HG03159 (cell line): ENCODE results near the gene OR5B2.
A peak's percentile ranks its signal among the peaks of the same experiment; 100 is the strongest.
"Not testable (repeated sequence)": the region's sequence is repeated elsewhere in the genome, so short reads cannot be mapped to it uniquely, and the experiment has no call there.

Experiments used
- ATAC-seq: cut with Tn5 transposase; IDR thresholded peaks from one replicate; pipeline ENCODE4 v1.9.1; 2021; ENCODE audit warnings: mild to moderate bottlenecking, moderate library complexity; ENCODE audit not compliant: unreplicated experiment

Gene OR5B2

GRCh38 chr11:58428021-58428420 lies at the start of gene OR5B2:
TSS of gene OR5B2 (minus strand) at chr11:58428121. CDS start at chr11:58423261, 4,860 bp downstream.
- no peak for ATAC-seq

DNA sequence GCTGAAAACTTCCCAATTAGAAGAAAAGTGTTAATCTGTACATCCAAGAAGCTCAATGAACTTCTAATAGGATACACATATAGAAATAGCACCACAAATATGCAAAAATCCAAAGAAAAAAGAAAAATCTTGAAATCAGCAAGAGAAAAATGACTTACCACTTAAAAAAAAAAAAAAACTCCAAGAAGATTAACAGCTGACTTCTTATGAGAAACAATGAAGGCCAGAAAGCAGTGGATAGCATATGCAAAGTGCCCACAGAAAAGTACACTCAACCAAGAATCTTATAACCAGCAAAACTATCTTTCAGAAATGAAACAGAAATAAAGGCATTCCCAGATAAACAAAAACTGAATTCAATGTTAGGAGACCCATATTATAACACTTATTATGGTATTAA lies 44.0 kb upstream of the OR5B2 start:
- no peak for ATAC-seq

DNA sequence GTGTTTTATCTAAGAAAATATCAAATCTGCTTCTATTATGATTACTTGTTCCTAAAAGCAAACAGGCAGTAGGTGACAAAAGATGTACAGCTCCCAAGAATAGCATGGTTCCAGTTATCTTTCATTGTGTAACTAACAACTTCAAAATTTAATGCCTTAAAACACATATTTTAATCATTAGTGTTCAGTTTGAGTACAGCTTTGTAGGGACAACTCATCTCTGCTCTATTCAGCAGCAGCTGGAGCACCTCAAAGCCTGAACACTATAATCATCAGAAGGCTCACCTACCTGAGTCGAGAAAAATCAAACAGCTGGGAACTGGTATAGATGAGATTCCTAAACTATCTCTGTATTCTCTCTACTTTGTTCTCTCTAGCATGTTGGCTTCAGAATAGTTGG lies 38.4 kb upstream of the OR5B2 start:
- ATAC-seq: no peak

GRCh38 chr11:58465690-58466089 lies 37.8 kb upstream of the OR5B2 start:
- ATAC-seq: no peak

- ATAC-seq: no peak
Observed at GRCh38 chr11:58451585-58451984, 23.7 kb upstream of the OR5B2 start.

- no peak for ATAC-seq
Observed at GRCh38 chr11:58446294-58446693, 18.4 kb upstream of the OR5B2 start.

GRCh38 chr11:58444300-58444699 lies 16.4 kb upstream of the OR5B2 start:
- ATAC-seq: no peak

GRCh38 chr11:58442136-58442535 lies 14.2 kb upstream of the OR5B2 start, which contains the start of gene OR5B12:
TSS of gene OR5B12 (minus strand) at chr11:58442236. CDS start at chr11:58440151, 2,085 bp downstream.
- ATAC-seq: no peak

- ATAC-seq: no peak
Observed at GRCh38 chr11:58438486-58438885, 10.6 kb upstream of the OR5B2 start.

DNA sequence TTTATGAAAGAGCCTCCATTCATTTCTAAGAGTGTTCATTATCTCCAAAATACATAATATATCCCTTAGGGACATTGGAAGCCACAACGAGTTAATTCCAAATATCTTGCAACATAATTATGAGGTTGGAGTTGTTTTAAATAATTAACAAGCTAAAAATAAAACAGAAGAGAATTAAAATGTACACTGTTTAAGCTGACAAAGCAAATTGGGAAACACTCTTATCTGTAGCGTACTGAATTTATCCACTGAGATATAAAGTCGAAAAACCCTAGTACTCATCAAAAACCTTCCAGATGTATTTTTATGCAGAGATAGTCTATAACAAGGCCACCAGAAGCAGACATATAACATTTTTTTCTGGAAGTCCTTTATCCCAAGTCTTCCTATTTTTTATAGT lies 6.3 kb upstream of the OR5B2 start:
- ATAC-seq: no peak

GRCh38 chr11:58433638-58434203 lies 5.8 kb upstream of the OR5B2 start:
- ATAC-seq: peak; percentile 88

DNA sequence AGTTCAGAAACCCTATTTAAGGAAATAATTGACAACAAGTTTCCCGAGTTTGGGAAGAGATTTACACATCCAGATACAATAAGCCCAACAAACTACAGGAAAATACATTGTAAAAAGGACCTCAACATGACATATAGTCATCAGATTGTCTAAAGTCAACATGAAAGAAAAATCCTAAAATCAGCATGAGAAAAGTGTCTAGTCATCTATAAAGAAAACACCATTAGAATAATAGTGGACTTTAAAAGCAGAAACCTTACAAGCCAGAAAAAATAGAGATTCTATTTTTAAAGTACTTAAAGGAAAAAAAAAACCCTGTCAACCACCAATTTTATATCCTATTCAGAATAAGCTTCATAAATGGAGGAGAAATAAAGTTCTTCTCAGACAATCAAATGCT lies 1.4 kb upstream of the OR5B2 start:
- no peak for ATAC-seq

DNA sequence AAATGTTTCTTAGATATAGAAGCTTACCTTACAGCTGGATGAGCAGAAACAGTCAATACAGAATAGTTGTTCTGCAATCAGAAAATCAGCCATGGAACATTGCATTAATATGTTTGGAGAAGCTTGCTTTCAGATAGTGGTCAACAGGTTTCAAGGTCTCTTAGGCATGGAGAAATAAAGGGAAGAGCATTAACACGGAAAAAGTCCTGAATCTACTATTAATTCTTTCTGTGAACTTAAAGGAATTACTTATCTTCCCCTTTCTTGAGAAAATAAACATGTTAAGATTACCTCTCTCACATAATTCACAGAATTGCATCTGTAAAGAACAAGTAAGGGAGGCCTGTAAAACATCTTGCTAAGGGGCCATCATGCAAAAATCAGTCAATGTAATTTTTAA lies 21.1 kb downstream of the OR5B2 start, which contains the start of gene OR5B3:
Gene OR5B3 (minus strand): TSS at position 101 of the 400 bp plus-strand sequence. CDS start 3,465 bp downstream, outside the sequence.
- no peak for ATAC-seq

DNA sequence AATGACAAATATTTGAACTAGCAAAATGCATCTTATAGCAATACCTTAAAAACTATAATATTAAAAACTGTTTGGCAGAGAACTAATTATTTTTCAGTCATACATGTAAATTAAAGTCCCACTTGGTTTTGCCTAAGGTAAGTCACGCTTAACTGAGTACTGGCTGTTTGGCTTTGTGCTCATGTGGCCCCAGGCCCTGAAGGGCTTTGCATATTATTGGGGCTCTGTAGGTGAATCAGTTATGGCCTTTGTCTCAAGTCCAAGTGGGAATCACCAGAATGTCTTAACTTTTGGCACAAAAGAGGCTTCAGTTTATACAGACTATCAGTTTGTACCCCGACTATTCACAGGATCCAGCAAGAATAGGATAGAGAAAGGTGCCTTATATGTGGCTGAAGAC lies 28.3 kb downstream of the OR5B2 start:
- not testable (repeated sequence) for ATAC-seq

- no peak for ATAC-seq
Observed at GRCh38 chr11:58395581-58395980, 32.3 kb downstream of the OR5B2 start.

DNA sequence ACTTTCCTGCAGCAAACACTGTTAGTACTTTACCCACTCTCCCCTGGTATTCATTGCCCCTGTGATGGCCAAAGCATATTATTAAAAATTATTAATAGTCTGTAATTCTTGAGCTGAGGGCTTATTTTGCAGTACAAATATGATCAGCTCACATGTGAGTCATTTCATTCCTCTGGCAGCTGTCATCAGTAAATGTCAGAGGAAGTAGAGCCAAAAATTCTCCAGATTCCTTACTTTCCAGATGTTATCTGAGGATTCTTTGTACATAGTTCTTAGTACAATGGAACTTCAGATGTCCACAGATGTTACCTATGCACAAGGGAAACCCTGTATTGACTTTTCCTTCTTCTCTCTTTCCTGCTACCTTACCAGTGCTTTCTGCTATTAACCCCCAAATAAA lies 33.7 kb downstream of the OR5B2 start:
- ATAC-seq: no peak

DNA sequence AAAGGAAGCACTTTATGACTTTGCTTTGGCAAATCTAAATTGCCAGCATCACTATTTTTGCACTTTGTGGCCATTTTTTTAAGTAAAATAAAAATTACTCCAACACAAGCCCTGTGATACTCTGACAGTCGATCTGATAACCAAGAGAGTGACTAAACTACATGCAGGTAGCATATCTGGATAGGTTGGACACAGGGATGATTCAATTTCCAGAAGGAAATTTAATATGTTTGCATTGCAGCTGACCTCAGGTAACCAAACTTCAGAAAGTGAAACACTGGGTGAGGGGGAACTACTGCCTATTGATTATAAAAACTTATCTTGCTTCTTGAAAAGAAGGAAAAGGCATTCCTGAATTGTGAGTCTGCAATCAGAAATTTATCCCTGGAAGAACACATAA lies 35.2 kb downstream of the OR5B2 start:
- no peak for ATAC-seq

- no peak for ATAC-seq
Observed at GRCh38 chr11:58391879-58392278, 36.0 kb downstream of the OR5B2 start.

GRCh38 chr11:58390551-58391063 lies 37.3 kb downstream of the OR5B2 start:
- ATAC-seq: no peak
